PC-3 (cell line): ENCODE data around the gene ADAP2. TPM values are rescaled to one million over a fixed set of nuclear protein-coding genes. Genes with fewer than 3 reads are reported as not detected.

ENCODE experiments used
- ATAC-seq: fragments of 200-7000 bp; cut with Tn5 transposase; 2 replicates; pipeline ENCODE4 v1.9.1; 2020; ENCODE audit warnings: mild to moderate bottlenecking, moderate library complexity
- BruUV-seq: library from RNA; stranded (reverse); fragments of 400-500 nt; replicated peaks from 2 replicates; lab custom pipeline; 2021; lab: Mats Ljungman, UMichigan
- CTCF ChIA-PET: fragments of 300-600 bp; sonication (Branson Sonifier 250); formaldehyde crosslinking; loops from one replicate; lab custom pipeline; 2022; ENCODE audit warnings: antibody characterized with exemption; lab: Charles Lee
- POLR2A ChIA-PET: fragments of 300-600 bp; sonication (Branson Sonifier 250); formaldehyde crosslinking; loops from one replicate; lab custom pipeline; 2022; ENCODE audit warnings: antibody characterized with exemption; ENCODE audit not compliant: unreplicated experiment; lab: Charles Lee
- DNase-seq: peaks from one replicate; pipeline ENCODE4 v3.0.0-alpha.2; 2015
- H2AFZ ChIP-seq: fragments of 300-600 bp; sonication (generic); 2 replicates; pipeline ENCODE4 v1.6.0; 2016; ENCODE audit warnings: antibody characterized with exemption, low read length
- H3F3A ChIP-seq: fragments of 300-600 bp; sonication (generic); one replicate; pipeline ENCODE4 v1.6.0; 2017; ENCODE audit warnings: antibody characterized with exemption, low read length, control low read depth, mild to moderate bottlenecking; ENCODE audit not compliant: unreplicated experiment
- H3K27ac ChIP-seq: fragments of 300-600 bp; sonication (generic); 2 replicates; pipeline ENCODE4 v1.5.1; 2016; ENCODE audit warnings: mild to moderate bottlenecking, low read length
- H3K27me3 ChIP-seq: fragments of 300-600 bp; sonication (generic); 2 replicates; pipeline ENCODE4 v1.6.1; 2016; ENCODE audit warnings: low read length, mixed read lengths
- H3K36me3 ChIP-seq: fragments of 300-600 bp; sonication (generic); 2 replicates; pipeline ENCODE4 v1.6.1; 2016; ENCODE audit warnings: low read depth, mixed run types, low read length, mixed read lengths
- H3K4me1 ChIP-seq: fragments of 300-600 bp; sonication (generic); 2 replicates; pipeline ENCODE4 v1.5.1; 2016; ENCODE audit warnings: low read length; ENCODE audit not compliant: insufficient read depth
- H3K4me2 ChIP-seq: fragments of 300-600 bp; sonication (generic); 2 replicates; pipeline ENCODE4 v1.6.0; 2016; ENCODE audit warnings: low read length
- H3K4me3 ChIP-seq: fragments of 300-600 bp; sonication (generic); 2 replicates; pipeline ENCODE4 v1.5.1; 2016; ENCODE audit warnings: mild to moderate bottlenecking, low read length, mixed read lengths
- H3K79me2 ChIP-seq: fragments of 300-600 bp; sonication (generic); 2 replicates; pipeline ENCODE4 v1.6.1; 2017; ENCODE audit warnings: low read length, mixed read lengths
- H3K9ac ChIP-seq: fragments of 300-600 bp; sonication (generic); 2 replicates; pipeline ENCODE4 v1.6.0; 2016; ENCODE audit warnings: mild to moderate bottlenecking, low read length
- H3K9me2 ChIP-seq: fragments of 300-600 bp; sonication (generic); replicated peaks from 2 replicates; pipeline ENCODE4 v1.6.1; 2016; ENCODE audit warnings: mixed run types, low read length, mixed read lengths
- H3K9me3 ChIP-seq: fragments of 300-600 bp; sonication (generic); 2 replicates; pipeline ENCODE4 v1.6.1; 2016; ENCODE audit warnings: low read length, mixed read lengths
- H4K20me1 ChIP-seq: fragments of 300-600 bp; sonication (generic); 2 replicates; pipeline ENCODE4 v1.6.1; 2016; ENCODE audit warnings: low read length, mixed read lengths
- CTCF ChIP-seq: fragments of 300-600 bp; sonication (generic); conservative IDR thresholded peaks from 2 replicates; pipeline ENCODE4 v1.5.1; 2017; ENCODE audit warnings: antibody characterized with exemption, low read depth, mild to moderate bottlenecking, low read length
- EZH2 ChIP-seq: fragments of 300-600 bp; sonication (generic); IDR thresholded peaks from one replicate; pipeline ENCODE4 v1.6.1; 2017; ENCODE audit warnings: antibody characterized with exemption, mild to moderate bottlenecking, low read length; ENCODE audit not compliant: unreplicated experiment
- EZH2phosphoT487 ChIP-seq: fragments of 300-600 bp; sonication (generic); IDR thresholded peaks from 2 replicates; pipeline ENCODE4 v1.6.1; 2018; ENCODE audit warnings: mild to moderate bottlenecking, antibody characterized with exemption, low read length, borderline replicate concordance
- intact Hi-C: fragments of 100-400 bp; cut with micrococcal nuclease; formaldehyde crosslinking; loops from 2 replicates; pipeline ENCODE4 v1.9.0; 2023
- total RNA-seq: library from RNA; depleted of rRNA; stranded (reverse); fragments of >200 nt; gene quantifications from 2 replicates; pipeline ENCODE4 v1.2.3, GENCODE V29; 2014

ADAP2 gene
- total RNA-seq, 1 experiment from 2014 or later = 2.5 TPM

GRCh38 chr17:31004160-31004559 lies 82.4 kb downstream of the ADAP2 start:
- Histone ChIP-seq H3K9me3 (no peaks in the 10 kb centered on the region), H3K4me1 (peaks cover 9% of the 10 kb centered on the region; the same call in 1 of the 2 replicates), H3K9me2 (no peaks in the 10 kb centered on the region), H2AFZ (no peak overlapping the region), H3K27me3 (no peaks in the 10 kb centered on the region), H4K20me1 (no peaks in the 10 kb centered on the region), H3K36me3 (no peaks in the 10 kb centered on the region), H3K4me3 (no peak overlapping the region), H3K9ac (no peak overlapping the region), H3K79me2 (no peaks in the 10 kb centered on the region), H3K27ac (no peak overlapping the region), H3F3A (no peaks in the 10 kb centered on the region), H3K4me2 (no peak overlapping the region)
- BruUV-seq = no TSS peak
- POLR2A ChIA-PET = no interaction called here
- no peak for ATAC-seq
- no peak for DNase-seq
- intact Hi-C loops = no loop called here
- TF ChIP-seq CTCF = no peak
- no peak for TF ChIP-seq EZH2phosphoT487
- TF ChIP-seq EZH2 = no peak
- CTCF ChIA-PET = no interaction called here

DNA sequence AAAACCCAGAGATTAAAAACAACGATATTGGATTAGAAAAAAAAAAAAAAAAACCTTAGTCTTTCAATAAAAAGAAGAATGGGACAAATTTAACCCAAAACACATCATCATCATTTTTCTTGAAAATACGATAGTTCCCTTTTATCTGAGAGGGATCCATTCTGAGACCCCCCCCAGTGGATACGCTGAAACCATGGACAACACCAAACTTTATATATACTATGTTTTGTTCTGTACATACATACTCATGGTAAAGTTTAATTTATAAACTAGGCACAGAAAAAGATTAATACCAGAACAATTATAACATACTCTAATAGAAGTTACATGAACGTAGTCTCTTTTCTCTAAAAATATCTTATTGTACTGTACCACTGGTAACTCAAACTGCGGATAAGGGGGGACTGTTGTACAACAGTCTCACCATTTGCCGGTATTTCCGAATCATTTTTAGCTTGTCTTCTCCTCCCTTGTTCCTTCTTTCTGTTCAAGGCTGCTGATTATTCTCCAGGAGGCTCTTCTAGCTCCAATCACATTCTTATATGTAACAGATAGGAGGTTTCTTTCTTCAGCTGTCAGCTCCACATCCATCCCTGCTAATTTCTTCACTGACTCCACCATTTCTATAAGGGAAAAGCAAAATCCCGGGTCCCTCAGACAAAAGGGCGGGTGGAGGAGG lies 86.1 kb downstream of the ADAP2 start:
- Histone ChIP-seq H4K20me1 (no peaks in the 10 kb centered on the region), H3K9ac (peak overlapping the region; percentile 48), H3K27me3 (no peaks in the 10 kb centered on the region), H3F3A (no peaks in the 10 kb centered on the region), H3K36me3 (no peaks in the 10 kb centered on the region), H3K4me2 (peak overlapping the region; percentile 91), H3K4me1 (peaks cover 13% of the 10 kb centered on the region), H2AFZ (peak overlapping the region; percentile 89), H3K4me3 (peak overlapping the region; percentile 80), H3K9me2 (no peaks in the 10 kb centered on the region), H3K9me3 (no peaks in the 10 kb centered on the region), H3K27ac (no peak overlapping the region), H3K79me2 (no peaks in the 10 kb centered on the region)
- DNase-seq (no peak), ATAC-seq (peak; percentile 8; the same call in 1 of the 2 replicates)
- POLR2A ChIA-PET = no interaction called here
- BruUV-seq = no TSS peak
- TF ChIP-seq EZH2phosphoT487 (no peak), EZH2 (no peak), CTCF (no peak)
- CTCF ChIA-PET = no interaction called here
- intact Hi-C loops = no loop called here

DNA sequence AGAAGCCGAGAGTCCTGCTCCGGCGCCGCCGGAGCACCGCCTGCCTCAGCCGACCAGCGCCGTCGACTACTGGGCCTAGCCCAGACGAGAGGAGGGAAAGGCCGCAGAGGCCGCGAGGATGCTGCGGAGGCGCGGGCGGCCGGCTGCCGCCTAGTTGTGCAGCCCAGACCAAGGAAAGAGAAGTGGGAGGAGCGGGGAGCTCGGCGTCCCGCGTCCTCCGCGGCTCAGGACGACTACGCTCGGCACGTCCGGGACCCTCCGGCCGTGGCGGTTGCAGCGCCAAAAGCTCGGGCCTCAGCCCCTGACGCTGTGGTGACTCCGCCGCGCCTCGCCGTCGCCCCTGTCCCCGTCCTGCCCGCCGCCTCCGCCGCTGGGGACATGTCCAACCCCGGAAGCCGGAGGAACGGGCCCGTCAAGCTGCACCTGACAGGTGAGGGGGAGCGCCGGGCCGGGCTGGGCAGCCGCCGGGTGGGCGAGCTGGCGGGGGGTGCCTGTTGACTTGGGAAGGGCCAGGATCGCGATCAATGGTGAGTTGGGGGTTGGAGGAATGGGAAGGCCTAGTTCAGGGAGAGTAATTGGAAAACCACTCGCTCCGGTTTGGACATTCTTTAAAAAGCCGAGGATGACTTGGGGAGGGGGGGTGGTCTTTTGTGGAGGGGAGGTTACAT lies 86.8 kb downstream of the ADAP2 start:
- ATAC-seq = peak; percentile 65
- POLR2A ChIA-PET = no interaction called here
- no peak overlapping the region for H3K27ac ChIP-seq

More for the DNA sequence above, 86.8 kb downstream of the ADAP2 start:
- peak overlapping the region; percentile 89 for H2AFZ ChIP-seq
- no peaks in the 10 kb centered on the region for H3K27me3 ChIP-seq
- H3K4me2 ChIP-seq = peak overlapping the region; percentile 91
- DNase-seq = peak; percentile 42
- H3K9me3 ChIP-seq = no peaks in the 10 kb centered on the region
- peak overlapping the region; percentile 48 for H3K9ac ChIP-seq
- H4K20me1 ChIP-seq = no peaks in the 10 kb centered on the region
- H3F3A ChIP-seq = no peaks in the 10 kb centered on the region
- peak overlapping the region; percentile 80 for H3K4me3 ChIP-seq
- TF ChIP-seq CTCF (no peak), EZH2 (no peak), EZH2phosphoT487 (no peak)
- CTCF ChIA-PET = no interaction called here
- no peaks in the 10 kb centered on the region for H3K79me2 ChIP-seq
- no peaks in the 10 kb centered on the region for H3K9me2 ChIP-seq
- intact Hi-C loops = no loop called here
- H3K4me1 ChIP-seq = peaks cover 13% of the 10 kb centered on the region
- no TSS peak for BruUV-seq
- no peaks in the 10 kb centered on the region for H3K36me3 ChIP-seq
